ENCODE data around the gene FAM174C. TPM values are rescaled to one million over a fixed set of nuclear protein-coding genes. Genes with fewer than 3 reads are reported as not detected.

The FAM174C gene
- total and polyA plus RNA-seq, 4 donors: 21.9 to 68.8 (median 33.5) TPM

GRCh38 chr19:1258707-1259205, 16.6 kb upstream of the FAM174C start:
- Histone ChIP-seq H3K4me3 (ENCODE audit: low read length in 2 of 2) (no peak overlapping the region), H3K4me1 (ENCODE audit: control insufficient read depth in 1 of 2, insufficient read depth in 2 of 2, low read length in 2 of 2) (peaks cover 0 to 2% of the 10 kb centered on the region in 2 donors), H3K27ac (ENCODE audit: low read depth in 1 of 2, low read length in 2 of 2) (peak overlapping the region in 1 of 2 donors; percentile 25), H3K9me3 (ENCODE audit: control insufficient read depth, low read length) (no peaks in the 10 kb centered on the region), H3K36me3 (ENCODE audit: control insufficient read depth in 1 of 2, insufficient read depth in 2 of 2, low read length in 1 of 2) (peaks cover 6 to 9% of the 10 kb centered on the region in 2 donors), H3K27me3 (ENCODE audit: control insufficient read depth in 1 of 2, insufficient read depth in 2 of 2, low read length in 1 of 2) (no peaks in the 10 kb centered on the region)
- ATAC-seq (ENCODE audit: low FRiP score) (no peak), DNase-seq (no peak)
- WGBS, 2 donors: 30 to 35% methylated on average over 15 of the region's 15 CpGs
- intact Hi-C loops (cut with DNase I): no loop called here

DNA sequence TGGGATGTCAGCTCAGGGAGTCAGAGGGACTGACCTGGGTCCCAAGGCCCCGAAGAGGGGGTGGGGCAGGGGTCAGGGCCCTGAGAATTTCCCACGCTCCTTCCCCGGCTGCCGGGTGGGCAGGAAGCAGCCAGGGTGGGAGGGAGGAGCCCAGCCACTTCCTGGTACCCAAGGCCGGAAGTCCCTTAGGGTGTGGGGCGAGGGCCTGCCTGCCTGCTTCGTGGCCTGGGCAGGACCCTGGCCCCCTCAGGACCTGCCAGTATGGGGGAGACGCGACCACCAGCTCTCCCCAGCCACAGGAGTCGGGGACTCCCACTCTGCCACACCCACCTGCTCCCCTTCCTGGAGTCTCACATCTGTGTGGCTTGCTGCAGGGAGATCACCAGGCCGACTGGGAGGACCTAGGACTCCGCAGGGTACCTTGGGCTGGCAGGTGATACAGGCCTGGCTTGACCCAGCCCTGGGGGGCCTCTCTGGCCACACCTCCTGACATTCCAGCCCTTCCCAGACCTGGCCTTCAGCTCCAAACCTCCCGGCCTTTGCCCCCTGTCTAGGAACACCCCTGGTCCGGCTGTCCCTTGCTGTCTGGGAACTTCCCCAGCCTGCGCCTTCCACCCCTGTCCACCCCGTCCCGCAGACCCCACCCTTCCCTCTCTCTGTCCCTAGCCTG, 16.0 kb upstream of the FAM174C start:
- Histone ChIP-seq H3K4me3 (ENCODE audit: low read length in 2 of 2) (no peak overlapping the region), H3K27me3 (ENCODE audit: control insufficient read depth in 1 of 2, insufficient read depth in 2 of 2, low read length in 1 of 2) (no peaks in the 10 kb centered on the region), H3K4me1 (ENCODE audit: control insufficient read depth in 1 of 2, insufficient read depth in 2 of 2, low read length in 2 of 2) (peaks cover 0 to 2% of the 10 kb centered on the region in 2 donors), H3K9me3 (ENCODE audit: control insufficient read depth, low read length) (no peaks in the 10 kb centered on the region), H3K36me3 (ENCODE audit: control insufficient read depth in 1 of 2, insufficient read depth in 2 of 2, low read length in 1 of 2) (peaks cover 6 to 9% of the 10 kb centered on the region in 2 donors), H3K27ac (ENCODE audit: low read depth in 1 of 2, low read length in 2 of 2) (peak overlapping the region in 1 of 2 donors; percentile 25)
- WGBS, 2 donors: 35 to 45% methylated on average over 15 to 17 of the region's 17 CpGs
- peak in 1 of 2 donors; percentile 86 for DNase-seq
- peak; percentile 4 for ATAC-seq (ENCODE audit: low FRiP score)
- intact Hi-C loops (cut with DNase I): no loop called here

- Histone ChIP-seq H3K9me3 (ENCODE audit: control insufficient read depth, low read length) (no peaks in the 10 kb centered on the region), H3K36me3 (ENCODE audit: control insufficient read depth in 1 of 2, insufficient read depth in 2 of 2, low read length in 1 of 2) (peaks cover 6 to 7% of the 10 kb centered on the region in 2 donors), H3K4me3 (ENCODE audit: low read length in 2 of 2) (no peak overlapping the region), H3K4me1 (ENCODE audit: control insufficient read depth in 1 of 2, insufficient read depth in 2 of 2, low read length in 2 of 2) (peaks cover 0 to 2% of the 10 kb centered on the region in 2 donors), H3K27me3 (ENCODE audit: control insufficient read depth in 1 of 2, insufficient read depth in 2 of 2, low read length in 1 of 2) (no peaks in the 10 kb centered on the region), H3K27ac (ENCODE audit: low read depth in 1 of 2, low read length in 2 of 2) (peak overlapping the region in 1 of 2 donors; percentile 53)
- DNase-seq (no peak), ATAC-seq (ENCODE audit: low FRiP score) (no peak)
- WGBS, 2 donors: 29 to 31% methylated on average over 33 of the region's 33 CpGs
- intact Hi-C loops (cut with DNase I): no loop called here
Measured at GRCh38 chr19:1259876-1260748, 15.2 kb upstream of the FAM174C start.

DNA sequence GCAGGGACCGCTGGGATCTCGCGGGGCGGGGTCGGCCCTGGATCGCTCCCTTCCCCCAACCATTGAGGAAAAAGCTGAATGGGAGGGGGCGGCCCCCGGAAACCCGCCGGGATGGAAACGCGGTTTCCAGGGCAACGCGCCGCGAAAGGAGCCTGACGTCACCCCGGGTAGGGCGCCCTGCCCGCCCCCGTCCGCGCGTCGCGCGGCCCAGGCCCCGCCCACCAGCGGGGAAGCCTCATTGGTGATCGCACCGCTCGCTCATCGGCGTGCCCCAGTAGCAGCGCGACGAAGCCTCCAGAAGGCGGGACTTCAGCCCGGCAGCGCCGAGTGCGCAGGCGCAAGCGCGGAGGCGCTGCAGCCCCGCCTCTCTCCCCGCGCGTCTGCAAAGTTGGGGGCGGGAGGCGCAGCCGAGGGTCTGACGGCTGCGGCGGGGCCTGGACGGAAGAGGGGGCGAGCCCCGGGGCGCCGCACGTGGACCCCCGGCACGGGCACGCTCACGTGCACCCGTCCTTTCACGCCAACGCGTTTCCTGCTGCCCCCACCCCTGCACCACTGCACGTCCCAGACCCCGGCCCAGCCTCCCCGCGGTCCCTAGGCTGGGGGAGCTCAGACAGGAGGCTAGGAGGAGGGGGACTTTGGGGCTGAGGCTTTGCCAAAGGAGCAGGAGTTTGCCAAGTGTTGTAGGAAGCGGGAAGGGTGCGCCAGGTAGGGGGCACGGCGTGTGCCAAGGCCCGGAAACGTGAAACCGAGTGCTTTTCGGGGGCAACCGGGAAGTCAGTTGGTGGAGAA, 14.4 kb upstream of the FAM174C start:
- Histone ChIP-seq H3K36me3 (ENCODE audit: control insufficient read depth in 1 of 2, insufficient read depth in 2 of 2, low read length in 1 of 2) (no peaks in the 10 kb centered on the region), H3K27ac (ENCODE audit: low read depth in 1 of 2, low read length in 2 of 2) (peak overlapping the region; percentile 69 to 89), H3K4me3 (ENCODE audit: low read length in 2 of 2) (peak overlapping the region in 1 of 2 donors; percentile 18), H3K27me3 (ENCODE audit: control insufficient read depth in 1 of 2, insufficient read depth in 2 of 2, low read length in 1 of 2) (no peaks in the 10 kb centered on the region), H3K9me3 (ENCODE audit: control insufficient read depth, low read length) (no peaks in the 10 kb centered on the region), H3K4me1 (ENCODE audit: control insufficient read depth in 1 of 2, insufficient read depth in 2 of 2, low read length in 2 of 2) (peaks cover 0 to 2% of the 10 kb centered on the region in 2 donors)
- DNase-seq (peak; percentile 98 to 99), ATAC-seq (ENCODE audit: low FRiP score) (peak; percentile 89)
- 0 to 1% methylated on average over 52 to 83 of the region's 83 CpGs for WGBS, 2 donors
- intact Hi-C loops (cut with DNase I): no loop called here

DNA sequence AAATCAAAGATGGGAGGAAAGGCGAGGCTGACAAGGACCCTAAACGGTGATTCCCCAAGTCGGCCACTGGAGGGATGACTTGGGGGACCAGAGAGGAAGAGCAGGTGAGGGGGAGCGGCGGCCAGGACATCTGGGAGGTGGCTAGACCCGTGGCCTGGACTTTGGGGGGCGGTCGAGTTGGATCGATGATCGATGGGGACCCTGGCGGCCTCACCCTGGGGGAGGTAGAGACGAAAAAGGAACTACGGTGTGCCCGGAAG, 13.9 kb upstream of the FAM174C start:
- Histone ChIP-seq H3K36me3 (ENCODE audit: control insufficient read depth in 1 of 2, insufficient read depth in 2 of 2, low read length in 1 of 2) (no peaks in the 10 kb centered on the region), H3K27ac (ENCODE audit: low read depth in 1 of 2, low read length in 2 of 2) (peak overlapping the region; percentile 69 to 89), H3K9me3 (ENCODE audit: control insufficient read depth, low read length) (no peaks in the 10 kb centered on the region), H3K4me1 (ENCODE audit: control insufficient read depth in 1 of 2, insufficient read depth in 2 of 2, low read length in 2 of 2) (peaks cover 0 to 2% of the 10 kb centered on the region in 2 donors), H3K27me3 (ENCODE audit: control insufficient read depth in 1 of 2, insufficient read depth in 2 of 2, low read length in 1 of 2) (no peaks in the 10 kb centered on the region), H3K4me3 (ENCODE audit: low read length in 2 of 2) (peak overlapping the region in 1 of 2 donors; percentile 18)
- no peak for DNase-seq
- no peak for ATAC-seq (ENCODE audit: low FRiP score)
- WGBS, 2 donors: 3 to 4% methylated on average over 14 of the region's 14 CpGs
- intact Hi-C loops (cut with DNase I): no loop called here

- H3K4me1 ChIP-seq (ENCODE audit: control insufficient read depth in 1 of 2, insufficient read depth in 2 of 2, low read length in 2 of 2): peaks cover 0 to 2% of the 10 kb centered on the region in 2 donors
- no peaks in the 10 kb centered on the region for H3K27me3 ChIP-seq (ENCODE audit: control insufficient read depth in 1 of 2, insufficient read depth in 2 of 2, low read length in 1 of 2)
- intact Hi-C loops (cut with DNase I): no loop called here
- no peaks in the 10 kb centered on the region for H3K9me3 ChIP-seq (ENCODE audit: control insufficient read depth, low read length)
- H3K36me3 ChIP-seq (ENCODE audit: control insufficient read depth in 1 of 2, insufficient read depth in 2 of 2, low read length in 1 of 2): no peaks in the 10 kb centered on the region
- peak; percentile 88 to 92 for DNase-seq
- no peak for ATAC-seq (ENCODE audit: low FRiP score)
- 2 to 3% methylated on average over 24 to 28 of the region's 28 CpGs for WGBS, 2 donors
- peak overlapping the region; percentile 69 to 89 for H3K27ac ChIP-seq (ENCODE audit: low read depth in 1 of 2, low read length in 2 of 2)
- no peak overlapping the region for H3K4me3 ChIP-seq (ENCODE audit: low read length in 2 of 2)
Measured at GRCh38 chr19:1261798-1262622, 13.3 kb upstream of the FAM174C start.

DNA sequence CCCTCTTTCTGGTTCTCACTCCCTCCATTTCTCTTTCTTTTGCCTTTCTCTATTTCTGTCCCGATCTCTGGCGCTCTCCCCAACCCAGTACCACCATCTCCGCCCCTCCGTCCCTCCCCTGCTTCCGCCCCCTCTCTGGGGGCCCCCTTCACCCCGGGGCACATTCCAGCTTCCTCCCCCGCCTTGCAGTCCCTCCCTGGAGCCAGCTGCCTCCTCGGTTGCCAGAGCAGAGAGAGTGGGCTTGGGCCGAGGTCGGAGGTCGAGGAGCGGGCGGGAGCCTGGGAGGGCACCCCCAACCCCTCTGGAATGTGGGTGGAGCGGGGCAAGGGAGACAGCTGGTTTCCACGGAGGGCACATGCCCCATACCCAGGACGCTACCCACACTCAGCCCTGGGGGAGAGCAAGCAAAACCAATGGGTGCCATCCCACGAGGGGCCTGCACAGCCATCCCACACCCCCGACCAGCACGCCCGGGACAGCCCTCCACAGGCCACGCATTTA, 12.7 kb upstream of the FAM174C start:
- Histone ChIP-seq H3K9me3 (ENCODE audit: control insufficient read depth, low read length) (no peaks in the 10 kb centered on the region), H3K36me3 (ENCODE audit: control insufficient read depth in 1 of 2, insufficient read depth in 2 of 2, low read length in 1 of 2) (no peaks in the 10 kb centered on the region), H3K27me3 (ENCODE audit: control insufficient read depth in 1 of 2, insufficient read depth in 2 of 2, low read length in 1 of 2) (no peaks in the 10 kb centered on the region), H3K27ac (ENCODE audit: low read depth in 1 of 2, low read length in 2 of 2) (peak overlapping the region; percentile 69 to 89), H3K4me3 (ENCODE audit: low read length in 2 of 2) (no peak overlapping the region), H3K4me1 (ENCODE audit: control insufficient read depth in 1 of 2, insufficient read depth in 2 of 2, low read length in 2 of 2) (peaks cover 0 to 2% of the 10 kb centered on the region in 2 donors)
- ATAC-seq (ENCODE audit: low FRiP score): no peak
- 43 to 48% methylated on average over 21 of the region's 21 CpGs for WGBS, 2 donors
- peak in 1 of 2 donors; percentile 59 for DNase-seq
- intact Hi-C loops (cut with DNase I): no loop called here
